ENCODE results near the gene CAND1.

GRCh38 chr12:67299926-67300325 is 30.8 kb downstream of the CAND1 start:
- no peak for TF ChIP-seq CTCF (conservative IDR thresholded peaks at IDR 0.05; ENCODE audit: low read length)
- no peak for TF ChIP-seq EZH2phosphoT487 (IDR thresholded peaks at IDR 0.05; ENCODE audit: borderline replicate concordance)
